ENCODE results near the gene MACROD2. TPM values are rescaled to one million over a fixed set of nuclear protein-coding genes. Genes with fewer than 3 reads are reported as not detected.

The MACROD2 gene
- total RNA-seq, 6 experiments from 2014 or later, result 0.05 to 0.57 (median 0.11) TPM; not detected in 1

- Mint-ChIP-seq H3K27me3 (ENCODE audit: insufficient read depth) (no peaks in the 10 kb centered on the region), H3K36me3 (ENCODE audit: low read depth) (no peaks in the 10 kb centered on the region), H3K4me3 (no peak overlapping the region), H3K27ac (no peak overlapping the region), H3K9me3 (peaks cover 11% of the 10 kb centered on the region), H3K4me1 (ENCODE audit: low read depth) (no peaks in the 10 kb centered on the region)
- DNase-seq, result no peak
- no peak for TF ChIP-seq CTCF (IDR thresholded peaks at IDR 0.05)
Observed at GRCh38 chr20:14295770-14296309, 300.5 kb downstream of the MACROD2 start.

- DNase-seq, result no peak
- TF ChIP-seq CTCF (IDR thresholded peaks at IDR 0.05), result no peak
- peaks cover 18% of the 10 kb centered on the region for H3K9me3 Mint-ChIP-seq
- H3K36me3 Mint-ChIP-seq (ENCODE audit: low read depth), result 0 out of 2 replicates have a peak, but pooled peaks cover 5% of the 10 kb centered on the region
- no peak overlapping the region for H3K4me3 Mint-ChIP-seq
- H3K4me1 Mint-ChIP-seq (ENCODE audit: low read depth), result no peaks in the 10 kb centered on the region
- H3K27ac Mint-ChIP-seq, result no peak overlapping the region
- H3K27me3 Mint-ChIP-seq (ENCODE audit: insufficient read depth), result no peaks in the 10 kb centered on the region
Observed at GRCh38 chr20:14299831-14300230, 304.5 kb downstream of the MACROD2 start.

GRCh38 chr20:14303106-14303505, 307.8 kb downstream of the MACROD2 start:
- Mint-ChIP-seq H3K4me3 (no peak overlapping the region), H3K9me3 (peaks cover 22% of the 10 kb centered on the region), H3K27me3 (ENCODE audit: insufficient read depth) (no peaks in the 10 kb centered on the region), H3K4me1 (ENCODE audit: low read depth) (no peaks in the 10 kb centered on the region), H3K36me3 (ENCODE audit: low read depth) (0 out of 2 replicates have a peak, but pooled peaks cover 5% of the 10 kb centered on the region), H3K27ac (no peak overlapping the region)
- no peak for DNase-seq
- no peak for TF ChIP-seq CTCF (IDR thresholded peaks at IDR 0.05)

- Mint-ChIP-seq H3K27ac (no peak overlapping the region), H3K4me3 (no peak overlapping the region), H3K4me1 (ENCODE audit: low read depth) (no peaks in the 10 kb centered on the region), H3K27me3 (ENCODE audit: insufficient read depth) (no peaks in the 10 kb centered on the region), H3K9me3 (peaks cover 25% of the 10 kb centered on the region), H3K36me3 (ENCODE audit: low read depth) (0 out of 2 replicates have a peak, but pooled peaks cover 5% of the 10 kb centered on the region)
- TF ChIP-seq CTCF (IDR thresholded peaks at IDR 0.05), result no peak
- no peak for DNase-seq
Observed at GRCh38 chr20:14303651-14304050, 308.3 kb downstream of the MACROD2 start.

GRCh38 chr20:14304472-14304871, 309.2 kb downstream of the MACROD2 start:
- Mint-ChIP-seq H3K27ac (no peak overlapping the region), H3K4me3 (no peak overlapping the region), H3K27me3 (ENCODE audit: insufficient read depth) (no peaks in the 10 kb centered on the region), H3K4me1 (ENCODE audit: low read depth) (no peaks in the 10 kb centered on the region), H3K36me3 (ENCODE audit: low read depth) (0 out of 2 replicates have a peak, but pooled peaks cover 5% of the 10 kb centered on the region), H3K9me3 (peaks cover 27% of the 10 kb centered on the region)
- no peak for TF ChIP-seq CTCF (IDR thresholded peaks at IDR 0.05)
- DNase-seq, result no peak
